RWPE2 (cell line): ENCODE results near the gene TUBGCP3.

ENCODE experiments used
- ATAC-seq: fragments of 200-7000 bp; cut with Tn5 transposase; 3 replicates; pipeline ENCODE4 v1.9.1; 2021; ENCODE audit warnings: low read depth
- DNase-seq: peaks from one replicate; pipeline ENCODE4 v3.0.0-alpha.2; 2020; ENCODE audit warnings: low spot score
- H3K27ac ChIP-seq: fragments of 450-650 bp; 2 replicates; pipeline ENCODE4 v1.5.1; 2017; ENCODE audit warnings: mild to moderate bottlenecking; ENCODE audit not compliant: poor library complexity, severe bottlenecking
- H3K27me3 ChIP-seq: fragments of 250-450 bp; sonication (Bioruptor Pico); 2 replicates; pipeline ENCODE4 v1.5.1; 2021; ENCODE audit warnings: mild to moderate bottlenecking, moderate library complexity; ENCODE audit not compliant: insufficient read depth, poor library complexity, severe bottlenecking
- H3K36me3 ChIP-seq: fragments of 250-450 bp; sonication (Bioruptor Pico); 2 replicates; pipeline ENCODE4 v1.5.1; 2020; ENCODE audit warnings: low read depth, mild to moderate bottlenecking, moderate library complexity
- H3K4me1 ChIP-seq: fragments of 250-450 bp; sonication (Bioruptor Pico); 2 replicates; pipeline ENCODE4 v1.5.1; 2021; ENCODE audit warnings: mild to moderate bottlenecking, moderate library complexity; ENCODE audit not compliant: insufficient read depth, poor library complexity, severe bottlenecking
- H3K4me3 ChIP-seq: fragments of 250-450 bp; sonication (Bioruptor Pico); 2 replicates; pipeline ENCODE4 v1.5.1; 2021; ENCODE audit warnings: mild to moderate bottlenecking, moderate library complexity; ENCODE audit not compliant: severe bottlenecking
- H3K9me3 ChIP-seq: fragments of 250-450 bp; sonication (Bioruptor Pico); 2 replicates; pipeline ENCODE4 v1.5.1; 2021; ENCODE audit warnings: mild to moderate bottlenecking, moderate library complexity; ENCODE audit not compliant: severe bottlenecking
- TF ChIP-seq, protein P1 (sequence below): fragments of 450-650 bp; IDR thresholded peaks from one replicate; pipeline ENCODE4 v1.5.1; 2017; ENCODE audit warnings: mild to moderate bottlenecking, moderate library complexity; ENCODE audit not compliant: poor library complexity, severe bottlenecking

The TUBGCP3 gene

DNA sequence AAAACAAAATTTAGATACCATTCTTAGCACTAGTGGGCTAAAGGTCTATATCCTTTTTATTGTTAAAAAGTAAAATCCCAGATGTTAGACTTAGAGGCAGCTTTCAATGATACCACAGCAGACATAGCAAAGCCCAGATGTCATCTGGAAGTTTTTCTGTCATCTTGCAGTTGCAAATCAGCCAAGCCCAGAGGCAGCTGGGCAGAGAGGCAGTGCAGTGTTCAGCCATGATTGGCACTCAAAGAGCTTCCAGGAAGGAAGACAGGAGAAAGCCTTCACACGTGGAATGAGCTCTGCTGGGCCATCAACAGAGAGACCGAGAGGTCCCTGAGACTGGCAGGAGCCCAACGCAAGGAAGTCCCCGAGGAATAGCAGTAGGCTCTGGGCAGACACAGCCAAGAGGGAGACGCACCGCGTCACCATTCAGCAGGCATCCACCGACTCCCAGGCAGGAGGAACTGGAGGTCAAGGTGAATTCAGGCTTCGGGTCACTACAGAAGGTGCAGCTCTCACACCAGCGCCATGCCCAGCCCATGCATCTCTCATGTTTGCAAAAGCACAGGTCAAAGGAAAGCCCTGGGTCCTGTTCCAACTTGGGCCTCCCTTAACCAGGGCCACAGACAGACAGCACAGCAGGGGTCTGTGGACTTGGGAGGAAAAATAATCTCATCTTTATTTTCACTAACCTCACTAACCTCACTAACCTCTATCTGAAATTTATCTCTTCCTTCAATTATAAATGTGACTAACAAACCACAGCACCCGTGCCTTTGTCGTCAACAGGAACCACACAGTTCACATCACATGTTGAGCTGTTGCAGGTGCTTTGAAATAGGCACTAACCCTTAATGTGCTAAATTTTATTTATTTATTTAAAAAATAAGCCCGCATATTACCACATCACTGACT is 54.9 kb downstream of the TUBGCP3 start:
- no peak for ATAC-seq
- H3K4me3 ChIP-seq: no peak overlapping the region
- H3K4me1 ChIP-seq: no peaks in the 10 kb centered on the region
- H3K36me3 ChIP-seq: 0 out of 2 replicates have a peak, but pooled peaks cover 12% of the 10 kb centered on the region
- H3K9me3 ChIP-seq: no peaks in the 10 kb centered on the region
- H3K27me3 ChIP-seq: no peaks in the 10 kb centered on the region
- TF ChIP-seq, protein P1, sequence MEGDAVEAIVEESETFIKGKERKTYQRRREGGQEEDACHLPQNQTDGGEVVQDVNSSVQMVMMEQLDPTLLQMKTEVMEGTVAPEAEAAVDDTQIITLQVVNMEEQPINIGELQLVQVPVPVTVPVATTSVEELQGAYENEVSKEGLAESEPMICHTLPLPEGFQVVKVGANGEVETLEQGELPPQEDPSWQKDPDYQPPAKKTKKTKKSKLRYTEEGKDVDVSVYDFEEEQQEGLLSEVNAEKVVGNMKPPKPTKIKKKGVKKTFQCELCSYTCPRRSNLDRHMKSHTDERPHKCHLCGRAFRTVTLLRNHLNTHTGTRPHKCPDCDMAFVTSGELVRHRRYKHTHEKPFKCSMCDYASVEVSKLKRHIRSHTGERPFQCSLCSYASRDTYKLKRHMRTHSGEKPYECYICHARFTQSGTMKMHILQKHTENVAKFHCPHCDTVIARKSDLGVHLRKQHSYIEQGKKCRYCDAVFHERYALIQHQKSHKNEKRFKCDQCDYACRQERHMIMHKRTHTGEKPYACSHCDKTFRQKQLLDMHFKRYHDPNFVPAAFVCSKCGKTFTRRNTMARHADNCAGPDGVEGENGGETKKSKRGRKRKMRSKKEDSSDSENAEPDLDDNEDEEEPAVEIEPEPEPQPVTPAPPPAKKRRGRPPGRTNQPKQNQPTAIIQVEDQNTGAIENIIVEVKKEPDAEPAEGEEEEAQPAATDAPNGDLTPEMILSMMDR: no peak
- DNase-seq: no peak
- no peak overlapping the region for H3K27ac ChIP-seq

DNA sequence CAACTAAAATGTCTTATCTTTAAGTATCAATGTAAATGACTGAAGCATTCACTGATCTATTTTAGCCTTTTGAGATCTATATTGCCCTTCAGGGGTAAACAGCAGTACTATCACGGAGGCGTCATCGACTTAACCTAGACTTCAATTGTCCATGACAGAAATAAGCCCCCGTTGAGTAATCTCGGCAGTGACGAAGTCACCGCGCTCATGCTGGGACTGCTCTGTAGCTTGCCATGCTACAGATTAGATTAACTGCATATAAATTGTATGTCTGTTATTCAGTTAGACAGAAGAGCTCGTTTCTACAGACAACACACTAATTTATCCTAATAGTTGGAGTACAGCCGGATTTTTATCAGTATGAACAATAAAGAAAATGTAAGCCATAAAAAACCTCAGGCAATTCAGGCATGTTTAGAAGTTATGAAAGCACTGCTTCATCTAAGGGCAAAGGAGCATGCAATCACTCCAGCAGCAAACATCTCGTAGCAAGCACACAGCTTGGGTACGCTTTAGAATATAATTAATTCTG is 56.6 kb downstream of the TUBGCP3 start:
- no peaks in the 10 kb centered on the region for H3K27me3 ChIP-seq
- no peak for DNase-seq
- H3K9me3 ChIP-seq: no peaks in the 10 kb centered on the region
- TF ChIP-seq, protein P1: no peak
- no peak overlapping the region for H3K4me3 ChIP-seq
- peaks cover 18% of the 10 kb centered on the region; the same call in 1 of the 2 replicates for H3K36me3 ChIP-seq
- ATAC-seq: no peak
- no peaks in the 10 kb centered on the region for H3K4me1 ChIP-seq
- no peak overlapping the region for H3K27ac ChIP-seq

DNA sequence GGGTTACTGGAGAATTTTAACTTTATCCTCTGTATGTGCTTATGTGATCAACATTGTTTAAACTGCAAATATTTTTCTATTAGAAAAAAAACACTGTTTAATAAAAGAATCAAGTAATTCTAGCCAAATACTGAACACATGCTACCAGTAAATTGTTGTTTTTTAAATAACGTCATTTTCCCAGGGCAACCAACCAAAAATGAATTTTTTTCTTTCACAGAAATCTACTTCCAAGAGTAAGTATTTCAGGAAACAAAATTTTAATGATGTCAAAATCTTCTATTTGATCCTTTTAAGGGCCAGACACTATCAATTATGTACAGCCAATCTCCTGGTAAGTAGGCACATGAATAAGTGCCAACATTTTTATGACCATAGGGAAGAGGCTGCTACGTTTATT is 57.1 kb downstream of the TUBGCP3 start:
- no peak for DNase-seq
- H3K27ac ChIP-seq: no peak overlapping the region
- no peaks in the 10 kb centered on the region for H3K4me1 ChIP-seq
- H3K36me3 ChIP-seq: peaks cover 18% of the 10 kb centered on the region; the same call in 1 of the 2 replicates
- H3K9me3 ChIP-seq: no peaks in the 10 kb centered on the region
- TF ChIP-seq, protein P1: no peak
- no peaks in the 10 kb centered on the region for H3K27me3 ChIP-seq
- ATAC-seq: no peak
- H3K4me3 ChIP-seq: no peak overlapping the region

DNA sequence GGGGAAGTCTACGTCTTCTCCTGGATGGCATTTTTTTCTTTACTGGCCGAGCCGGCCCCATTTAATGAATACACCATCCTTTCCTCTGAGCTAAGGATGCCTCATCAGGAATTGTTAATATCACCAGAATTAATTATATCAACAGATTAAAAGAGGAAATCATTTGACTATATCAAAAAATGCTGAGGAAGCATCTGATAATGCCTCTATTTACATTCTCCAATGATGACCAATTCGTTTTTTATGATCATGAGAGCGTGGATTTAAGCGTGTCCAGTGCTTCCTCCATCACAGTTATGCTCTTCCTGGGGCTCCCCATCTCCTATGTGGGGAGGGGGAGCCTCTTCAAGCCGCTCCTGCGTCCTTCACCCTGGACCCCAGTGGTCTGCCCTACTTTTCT is 58.7 kb downstream of the TUBGCP3 start:
- ATAC-seq: no peak
- Histone ChIP-seq H3K27ac (no peak overlapping the region), H3K4me3 (no peak overlapping the region), H3K4me1 (no peaks in the 10 kb centered on the region), H3K36me3 (peaks cover 18% of the 10 kb centered on the region; the same call in 1 of the 2 replicates), H3K27me3 (no peaks in the 10 kb centered on the region), H3K9me3 (no peaks in the 10 kb centered on the region)
- DNase-seq: no peak
- TF ChIP-seq, protein P1: no peak
